NCI-H69 (cell line): ENCODE measurements around the gene C11orf71.
A peak's percentile ranks its signal among the peaks of the same experiment; 100 is the strongest.

Source experiments
- DNase-seq: peaks from one replicate; lab custom pipeline; 2025; lab: John Stamatoyannopoulos, UW

The C11orf71 gene, protein sequence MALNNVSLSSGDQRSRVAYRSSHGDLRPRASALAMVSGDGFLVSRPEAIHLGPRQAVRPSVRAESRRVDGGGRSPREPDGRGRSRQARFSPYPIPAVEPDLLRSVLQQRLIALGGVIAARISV

DNA sequence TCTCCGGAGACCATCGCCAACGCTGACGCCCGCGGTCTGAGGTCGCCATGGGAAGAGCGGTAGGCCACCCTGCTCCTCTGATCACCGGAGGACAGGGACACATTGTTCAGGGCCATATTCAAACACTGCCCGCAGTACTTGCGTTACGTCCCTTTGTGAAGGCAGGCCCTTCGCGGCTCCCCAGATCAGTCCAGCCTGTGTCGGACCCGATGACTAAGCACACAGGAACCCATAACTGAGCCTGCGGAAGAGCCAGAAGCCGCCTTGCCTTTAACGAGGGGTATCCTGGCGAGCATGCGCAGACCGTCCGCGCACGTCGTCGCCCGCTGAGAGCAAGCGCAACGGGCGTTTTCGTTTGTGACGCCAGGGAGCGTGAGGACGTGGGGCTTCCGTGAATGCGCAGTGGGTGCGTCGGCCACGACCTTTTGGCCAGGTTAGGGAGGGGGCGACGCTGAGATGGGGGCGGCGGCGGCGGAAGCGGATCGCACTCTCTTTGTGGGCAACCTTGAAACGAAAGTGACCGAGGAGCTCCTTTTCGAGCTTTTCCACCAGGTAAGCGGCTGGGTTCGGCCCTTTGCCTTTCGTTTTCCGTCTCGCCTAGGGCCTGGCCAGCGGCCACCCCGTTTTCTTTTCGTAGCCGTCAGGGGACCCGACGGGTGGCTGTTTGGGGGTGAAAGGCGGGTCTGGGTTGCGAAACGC is at the start of gene C11orf71, which contains the start of gene RBM7:
TSS of gene C11orf71 (minus strand) at position 296 of the 699 bp plus-strand sequence. CDS start at position 116, 180 bp downstream.
TSS of gene RBM7 (plus strand) at position 451 of the 699 bp plus-strand sequence. CDS start at position 457, 6 bp downstream.
- DNase-seq = peak; percentile 99

DNA sequence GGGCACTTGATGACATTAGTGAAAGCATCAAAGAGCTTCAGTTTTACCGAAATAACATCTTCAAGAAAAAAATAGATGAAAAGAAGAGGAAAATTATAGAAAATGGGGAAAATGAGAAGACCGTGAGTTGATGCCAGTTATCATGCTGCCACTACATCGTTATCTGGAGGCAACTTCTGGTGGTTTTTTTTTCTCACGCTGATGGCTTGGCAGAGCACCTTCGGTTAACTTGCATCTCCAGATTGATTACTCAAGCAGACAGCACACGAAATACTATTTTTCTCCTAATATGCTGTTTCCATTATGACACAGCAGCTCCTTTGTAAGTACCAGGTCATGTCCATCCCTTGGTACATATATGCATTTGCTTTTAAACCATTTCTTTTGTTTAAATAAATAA is 49.5 kb upstream of the C11orf71 start:
- DNase-seq = no peak

DNA sequence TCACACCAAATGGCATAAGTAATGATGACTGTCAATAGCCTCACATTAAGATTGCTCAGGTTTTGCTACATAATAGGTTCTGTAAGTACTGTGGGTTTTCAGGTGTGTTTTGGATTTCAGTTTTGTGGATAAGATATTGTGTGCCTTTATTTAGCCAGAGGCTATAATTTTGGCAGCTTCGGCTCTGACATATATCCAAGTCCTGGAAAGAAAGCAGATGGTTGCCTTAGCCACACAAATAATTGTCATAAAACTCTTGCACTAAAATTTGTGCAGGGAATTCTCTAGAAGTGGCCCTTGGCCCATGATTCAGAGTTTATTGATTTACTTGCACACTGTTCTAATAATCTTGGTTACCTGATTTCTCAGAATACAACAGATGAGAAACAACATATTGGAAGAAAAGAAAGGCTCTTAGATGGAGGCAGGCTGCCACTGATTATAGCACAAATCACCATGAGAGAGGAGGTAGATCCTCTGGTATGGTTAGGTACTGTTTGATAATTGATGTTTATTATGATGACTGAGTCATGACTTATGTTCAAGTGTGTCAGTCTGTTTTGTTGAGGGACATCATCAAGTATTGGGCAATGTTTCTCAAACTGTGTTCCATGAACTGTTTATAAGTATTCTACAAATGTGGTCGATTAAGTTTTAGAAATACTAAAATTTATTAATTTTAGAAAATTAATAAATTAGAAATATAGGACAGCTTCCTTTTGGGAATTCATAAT is 48.6 kb upstream of the C11orf71 start:
- peak; percentile 88 for DNase-seq

DNA sequence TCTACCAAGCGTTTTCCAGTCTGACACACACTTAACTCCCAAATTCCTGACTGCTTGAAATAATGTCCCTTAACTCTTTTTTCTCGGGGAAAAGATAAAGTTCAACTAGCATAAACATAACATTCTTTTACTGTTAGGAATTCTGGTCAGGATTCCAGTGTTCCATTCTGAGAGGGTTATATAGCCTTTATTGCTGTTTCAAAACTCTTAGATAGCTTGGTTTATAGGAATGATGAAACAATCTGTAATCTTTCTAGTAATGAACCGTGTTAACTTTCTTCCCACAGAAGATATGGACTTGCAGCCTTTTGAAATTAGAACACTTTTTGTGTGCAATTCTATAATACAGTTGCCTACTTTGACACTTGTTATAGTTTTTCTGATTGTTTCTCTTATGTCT is 47.6 kb upstream of the C11orf71 start:
- DNase-seq = no peak

DNA sequence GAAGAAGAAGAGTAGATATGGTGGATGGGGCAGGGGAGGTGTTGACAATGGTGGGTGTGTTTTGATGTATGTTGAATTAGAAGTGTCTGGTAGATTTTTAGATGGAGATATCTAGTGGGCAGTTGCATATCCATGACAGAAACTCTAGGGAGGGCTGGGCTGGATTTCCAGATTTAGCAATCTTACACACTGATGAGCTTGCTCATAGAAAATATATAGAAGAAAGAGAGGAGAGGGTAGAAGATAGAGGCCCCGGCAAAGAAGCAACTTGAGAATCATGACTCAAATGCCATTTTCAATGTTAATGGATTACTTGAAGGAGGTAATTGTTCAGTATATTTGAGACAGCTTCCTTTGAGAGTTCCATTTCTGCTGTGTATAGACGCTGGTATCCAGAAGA is 47.1 kb upstream of the C11orf71 start:
- DNase-seq = no peak

DNA sequence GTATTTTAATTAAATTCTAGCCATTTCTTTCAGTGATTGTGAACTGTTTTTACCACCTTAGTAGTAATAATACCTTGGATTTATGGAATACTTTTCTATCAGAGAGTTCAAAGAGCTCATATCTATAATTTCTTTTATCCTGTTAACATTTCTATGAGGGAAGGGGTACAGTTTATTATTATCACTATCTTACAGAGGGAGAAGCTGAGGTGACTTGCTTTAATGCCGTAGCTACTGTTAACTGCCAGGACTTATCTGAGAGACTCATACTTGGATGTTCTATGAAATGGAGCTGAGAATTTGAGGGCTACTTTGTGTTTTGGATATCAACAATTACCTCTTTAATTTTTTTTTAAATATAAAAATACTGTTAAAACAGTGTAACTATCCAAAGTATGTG is 42.2 kb upstream of the C11orf71 start:
- no peak for DNase-seq

DNA sequence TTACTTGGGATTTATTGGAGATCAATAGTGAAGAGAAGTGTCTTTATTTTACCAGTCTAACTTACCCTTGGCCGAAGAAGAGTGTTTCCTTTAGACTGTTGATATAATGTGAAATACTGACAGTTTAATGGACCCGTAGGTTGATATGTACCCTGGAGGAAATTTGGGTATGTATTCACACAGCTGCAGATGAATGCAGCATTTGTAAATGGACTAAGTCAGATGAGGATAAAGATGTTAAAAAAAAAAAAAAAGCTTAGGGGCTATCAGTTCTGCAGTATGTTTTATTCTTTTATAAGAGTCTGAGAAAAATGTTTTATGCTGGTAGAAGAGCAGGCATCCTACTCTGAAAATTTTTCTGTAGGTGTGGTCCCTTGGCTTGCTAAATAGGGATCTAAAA is 41.6 kb upstream of the C11orf71 start:
- peak; percentile 84 for DNase-seq

DNA sequence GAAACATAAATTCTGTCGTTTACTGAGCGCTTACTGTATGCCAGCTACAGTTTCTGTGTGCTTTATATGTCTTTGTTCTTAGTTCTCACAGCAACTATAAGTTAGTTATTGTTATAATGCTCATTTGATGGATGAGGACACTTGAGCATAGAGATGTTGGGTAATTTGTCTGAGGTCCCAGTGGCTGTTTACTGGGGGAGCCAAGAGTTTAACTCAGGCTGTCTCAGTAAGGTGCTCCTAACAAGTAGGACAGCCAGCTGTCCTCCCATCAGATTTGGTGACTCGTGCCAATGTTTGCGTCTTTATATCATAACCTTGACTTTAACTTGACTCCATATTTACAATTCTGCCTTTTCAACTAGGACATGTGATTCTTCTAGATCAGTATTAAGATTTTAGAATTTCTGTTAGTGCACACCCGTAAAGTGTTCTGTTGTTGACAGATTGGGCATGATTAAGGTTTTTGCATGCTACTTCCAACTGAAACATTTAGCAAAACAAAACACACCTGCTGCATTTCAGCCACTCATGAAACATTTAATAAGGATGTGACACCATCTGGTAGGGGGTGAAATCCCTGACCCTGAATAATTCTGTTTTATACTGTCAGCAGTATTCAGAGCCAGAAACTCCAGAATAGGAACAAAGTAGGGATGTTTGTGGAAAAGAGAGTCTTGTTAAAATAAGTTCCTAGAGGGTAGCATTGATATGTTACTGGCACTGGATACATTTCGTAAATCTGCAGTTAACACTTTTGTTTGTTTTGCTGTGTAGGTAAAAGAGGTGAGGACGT is 40.9 kb upstream of the C11orf71 start:
- DNase-seq = peak; percentile 92

DNA sequence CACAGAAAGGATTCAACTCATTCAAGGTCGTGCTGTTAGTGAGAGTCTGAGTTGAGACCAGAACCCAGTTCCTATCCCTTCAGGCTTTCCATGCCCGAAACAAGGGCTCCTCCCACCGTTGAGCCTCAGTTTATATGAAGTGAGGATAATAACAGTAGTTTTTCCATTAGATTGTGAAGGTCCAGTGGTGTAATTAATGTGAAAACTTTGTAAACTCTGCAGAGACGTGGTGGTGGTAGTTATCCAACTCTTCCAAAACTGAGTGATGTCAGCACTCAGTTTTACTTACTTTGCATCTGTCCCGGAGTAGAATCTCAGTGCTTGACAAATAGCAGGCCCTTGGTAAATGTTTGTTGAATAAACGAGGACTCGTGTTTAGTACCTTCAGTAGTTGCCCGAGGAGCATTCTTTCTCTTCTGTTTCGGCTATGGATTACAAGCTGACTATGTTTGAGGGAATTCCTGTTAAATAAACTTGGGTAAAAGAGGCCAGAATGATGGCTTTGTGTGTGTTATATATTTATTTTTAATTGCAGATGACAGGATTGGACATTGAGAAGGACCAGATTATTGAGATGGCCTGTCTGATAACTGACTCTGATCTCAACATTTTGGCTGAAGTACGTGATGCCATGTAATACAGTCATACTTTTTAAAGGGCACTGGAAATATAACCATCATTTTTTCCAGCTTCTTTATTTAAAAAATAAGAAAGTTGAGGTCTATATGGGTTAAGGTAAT is 40.0 kb upstream of the C11orf71 start:
- DNase-seq = peak; percentile 52

DNA sequence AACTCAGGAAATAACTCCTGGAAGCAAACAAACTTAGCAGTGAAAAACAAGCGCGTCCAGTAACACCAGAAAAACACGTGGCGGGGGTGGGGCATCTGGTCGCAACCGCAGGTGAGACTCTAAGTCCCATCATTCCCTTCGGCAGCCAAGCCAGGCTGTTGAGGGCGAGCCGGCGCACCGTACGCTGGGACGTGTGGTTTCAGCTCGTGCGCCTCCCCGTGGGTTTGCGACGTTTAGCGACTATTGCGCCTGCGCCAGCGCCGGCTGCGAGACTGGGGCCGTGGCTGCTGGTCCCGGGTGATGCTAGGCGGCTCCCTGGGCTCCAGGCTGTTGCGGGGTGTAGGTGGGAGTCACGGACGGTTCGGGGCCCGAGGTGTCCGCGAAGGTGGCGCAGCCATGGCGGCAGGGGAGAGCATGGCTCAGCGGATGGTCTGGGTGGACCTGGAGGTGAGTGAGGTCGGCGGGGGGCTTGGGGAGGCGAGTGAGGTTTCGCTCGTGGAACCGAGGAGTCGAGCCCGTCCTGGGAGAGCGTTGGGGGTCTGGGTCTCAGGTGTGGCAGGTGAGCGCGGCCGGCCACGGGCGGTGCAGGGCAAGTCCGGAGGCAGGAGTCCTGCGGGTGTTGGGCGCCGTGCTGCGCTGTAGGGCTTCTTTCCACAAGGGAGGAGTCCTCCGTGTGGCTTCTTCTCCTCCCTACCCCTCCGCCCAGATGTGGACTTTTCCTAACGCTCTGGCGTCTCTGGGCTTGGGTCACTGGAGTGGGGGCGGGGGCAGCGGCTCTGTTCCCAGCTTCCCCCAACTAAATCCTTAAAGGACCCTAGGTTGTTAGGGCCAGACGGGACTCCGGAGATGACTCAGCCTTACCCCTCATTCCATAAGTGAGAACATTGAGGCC is 39.2 kb upstream of the C11orf71 start, which contains the start of gene REXO2:
TSS of gene REXO2 (plus strand) at position 239 of the 892 bp plus-strand sequence. CDS start at position 301, 62 bp downstream.
- peak; percentile 99 for DNase-seq

DNA sequence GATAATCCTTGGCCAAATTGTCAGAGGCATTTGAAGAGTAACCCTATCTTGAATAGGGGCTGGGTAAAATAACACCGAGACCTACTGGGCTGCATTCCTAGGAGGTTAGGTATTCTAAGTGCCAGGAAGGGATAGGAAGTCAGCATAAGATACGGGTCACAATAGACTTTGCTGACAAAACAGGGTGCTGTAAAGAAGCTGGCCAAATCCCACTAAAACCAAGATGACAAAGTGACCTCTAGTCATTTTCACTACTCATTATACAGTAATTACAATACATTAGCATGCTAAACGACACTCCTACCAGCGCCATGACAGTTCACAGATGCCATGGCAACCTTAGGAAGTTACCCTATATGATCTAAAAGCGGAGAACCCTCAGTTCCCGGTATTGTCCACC is 38.0 kb upstream of the C11orf71 start:
- DNase-seq = no peak

DNA sequence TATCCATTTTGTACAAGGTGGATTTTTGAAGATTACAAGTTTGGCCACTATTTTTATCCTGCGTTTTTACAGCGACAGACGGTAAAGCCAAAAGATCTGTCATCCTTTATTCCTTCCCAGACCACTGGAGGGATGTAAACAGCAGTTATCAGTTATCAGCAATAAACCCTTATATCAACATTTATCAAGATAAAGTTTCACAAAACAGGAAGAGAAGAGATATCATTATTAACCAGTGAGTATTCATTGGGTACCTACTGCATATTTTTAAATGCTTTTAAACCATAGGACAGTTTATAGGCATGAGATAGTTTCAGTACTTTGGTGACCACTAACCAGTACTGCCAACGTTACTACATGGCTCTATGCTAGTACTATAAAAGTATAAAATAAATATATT is 33.1 kb upstream of the C11orf71 start:
- DNase-seq = no peak

DNA sequence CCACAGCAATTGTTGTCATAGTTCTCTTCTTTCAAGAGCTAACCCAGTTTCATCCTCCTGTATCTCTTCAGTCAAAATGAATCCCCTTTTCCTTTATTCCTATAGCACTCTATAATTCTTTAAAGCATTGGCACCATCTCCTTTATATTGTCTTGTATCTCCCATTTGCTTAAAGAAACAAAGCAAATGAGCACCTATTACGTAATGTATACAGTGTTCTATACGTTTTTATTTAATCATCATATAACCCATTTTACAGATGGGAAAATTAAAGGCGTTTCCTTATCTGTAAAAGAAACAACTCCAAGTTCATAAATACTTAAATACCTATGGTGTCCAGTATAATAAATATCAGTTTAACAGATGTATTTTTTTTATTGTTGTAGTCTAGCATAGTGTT is 32.6 kb upstream of the C11orf71 start:
- DNase-seq = no peak

DNA sequence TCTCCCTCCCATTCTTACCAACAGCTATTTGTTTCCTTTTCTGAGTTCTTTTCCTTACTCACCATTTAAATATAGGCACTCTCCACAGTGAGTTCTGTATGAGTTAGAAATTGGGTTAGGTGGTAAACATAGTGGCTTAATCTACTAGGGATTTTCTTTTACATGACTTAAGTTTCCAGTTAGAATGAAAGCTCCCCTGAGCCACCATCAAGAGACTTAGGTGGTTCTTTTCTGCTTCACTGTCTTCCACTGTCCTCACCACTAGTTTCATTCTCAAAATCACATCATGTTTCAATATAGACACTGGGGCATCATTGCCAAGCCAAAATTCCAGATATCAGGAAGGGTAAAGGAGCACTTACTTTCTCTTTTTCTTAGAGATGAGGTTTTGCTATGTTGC is 30.0 kb upstream of the C11orf71 start:
- DNase-seq = no peak

DNA sequence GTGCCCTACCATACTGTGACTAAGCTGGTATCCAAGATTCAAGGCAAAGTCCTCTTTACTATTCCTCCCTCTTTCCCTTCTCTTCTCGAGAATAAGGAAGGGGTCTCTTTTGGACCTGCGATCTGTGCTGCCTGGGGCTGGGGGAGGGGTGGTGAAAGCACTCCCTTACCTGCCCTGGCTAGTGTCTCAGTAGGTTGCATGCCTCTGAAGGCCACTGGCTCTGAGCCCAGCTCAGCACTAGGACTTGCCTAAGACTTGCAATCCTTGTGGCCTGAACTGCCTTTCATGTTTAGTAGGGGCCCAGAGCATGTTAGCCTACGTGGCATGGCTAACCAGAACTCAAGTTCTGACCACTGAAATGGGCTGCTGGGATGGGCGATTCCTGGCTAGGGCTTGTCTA is 26.0 kb upstream of the C11orf71 start:
- DNase-seq = no peak

DNA sequence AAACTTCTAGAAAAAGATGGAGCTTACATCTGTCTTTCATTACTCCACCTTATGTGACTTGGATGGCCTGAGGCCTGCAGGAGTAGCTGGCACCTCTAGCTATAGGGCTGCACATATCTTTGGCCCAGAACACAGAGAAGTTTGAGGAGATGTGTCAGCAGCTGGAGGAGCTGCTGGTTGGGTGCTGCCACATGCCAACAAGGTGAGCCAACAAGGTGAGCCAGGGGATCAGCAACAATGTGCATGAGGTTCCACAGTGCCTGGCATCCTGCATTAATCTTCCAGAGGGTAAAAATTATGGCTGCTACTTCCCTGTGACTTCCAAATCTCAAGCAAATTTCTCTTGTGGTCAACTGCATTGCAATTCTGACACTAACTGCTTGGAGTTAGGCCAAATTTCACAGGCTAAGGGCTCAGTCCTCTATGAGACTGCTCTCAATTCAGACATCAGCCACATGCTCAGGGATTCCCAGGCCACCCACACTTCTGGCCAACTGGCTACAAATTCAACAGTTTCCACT is 16.2 kb upstream of the C11orf71 start:
- no peak for DNase-seq

DNA sequence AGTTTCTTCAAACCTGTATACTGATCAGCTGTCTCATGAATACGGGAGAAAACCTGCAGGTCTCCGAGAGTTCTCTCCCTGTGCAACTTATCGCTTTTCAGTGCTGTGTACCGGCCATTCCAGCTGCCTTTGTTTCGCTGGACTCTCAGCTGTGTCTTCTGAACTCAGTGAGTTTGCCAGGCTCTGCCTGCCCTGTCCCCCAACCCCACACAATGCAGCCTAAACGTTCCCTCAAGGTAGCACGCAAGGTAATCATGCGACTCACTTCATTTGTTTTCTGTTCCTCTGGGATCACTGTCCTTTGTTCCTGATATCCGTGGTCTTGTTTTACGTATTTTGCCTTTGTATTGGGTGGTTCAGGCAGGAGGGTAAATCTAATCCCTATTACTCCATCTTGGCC is 13.6 kb upstream of the C11orf71 start:
- DNase-seq = no peak

DNA sequence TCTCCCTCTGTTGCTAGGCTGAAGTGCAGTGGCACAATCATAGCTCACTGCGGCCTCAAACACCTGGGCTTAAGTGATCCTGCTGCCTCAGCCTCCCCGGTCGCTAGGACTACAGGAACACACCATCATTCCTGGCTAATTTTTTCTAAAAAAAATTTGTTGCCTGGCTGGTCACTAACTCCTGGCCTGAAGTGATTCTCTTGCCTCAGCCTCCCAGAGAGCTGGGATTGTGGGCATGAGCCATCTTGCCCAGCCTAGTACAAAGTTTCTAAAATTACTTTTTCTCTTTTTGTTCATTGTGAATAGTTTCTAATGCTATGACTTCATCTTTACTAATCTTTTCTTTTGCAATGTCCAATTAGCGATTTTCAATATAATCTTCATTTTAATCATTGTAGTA is 12.6 kb upstream of the C11orf71 start:
- no peak for DNase-seq

DNA sequence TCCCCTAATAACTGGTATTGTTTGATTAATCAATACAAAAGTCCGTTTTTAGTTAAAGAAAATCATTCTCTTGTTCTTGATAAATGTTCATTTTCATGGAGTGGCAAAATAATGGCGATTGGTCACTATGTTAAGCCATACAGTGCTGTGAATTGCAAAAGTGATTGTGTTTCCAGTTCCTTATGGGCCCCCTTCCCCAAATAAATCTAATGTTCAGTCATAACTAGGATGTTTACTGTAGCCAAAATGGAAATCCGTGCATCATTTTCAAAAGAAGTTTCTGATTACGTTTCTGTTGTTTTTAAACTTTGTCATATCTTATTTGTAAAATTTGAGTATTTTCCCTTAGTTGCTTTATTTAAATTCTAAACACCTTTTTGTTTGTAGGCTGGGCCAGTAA is 1.0 kb upstream of the C11orf71 start:
- DNase-seq = peak; percentile 19

DNA sequence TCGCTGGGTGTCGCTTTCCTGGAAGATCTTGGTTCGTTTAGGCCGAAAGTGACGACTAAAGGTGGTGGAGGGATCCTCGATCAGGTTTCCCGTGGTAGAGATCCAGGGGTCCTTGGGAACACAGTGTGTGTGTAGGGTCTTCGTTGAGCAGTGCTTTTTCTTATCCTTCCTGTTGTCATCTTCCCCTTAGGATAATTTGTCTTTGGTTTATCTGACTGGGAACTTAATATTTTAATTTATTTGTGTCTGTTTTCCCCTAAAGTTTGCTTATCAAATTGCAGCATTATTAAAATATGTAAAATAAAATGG is 558 bp upstream of the C11orf71 start:
- DNase-seq = no peak
